PFSK-1 (cell line): ENCODE measurements around the gene GLI2.

Source experiments
- FOXP2 ChIP-seq: optimal IDR thresholded peaks from 2 replicates; pipeline ENCODE3; 2011; ENCODE audit warnings: borderline replicate concordance, control low read depth, inconsistent platforms; ENCODE audit not compliant: insufficient read depth; ENCODE audit errors: extremely low read length, extremely low read depth
- POLR2AphosphoS5 ChIP-seq: IDR thresholded peaks from 2 replicates; pipeline ENCODE4 v1.6.1; 2012; ENCODE audit warnings: low read depth, mild to moderate bottlenecking, control low read depth, low read length, moderate library complexity
- REST ChIP-seq, 2 experiments: IDR thresholded peaks; 2 replicates each; pipeline versions ENCODE4 v1.6.1 to v1.8.0; 2011 to 2012; ENCODE audit warnings: low read depth in 2 of 2, low read length in 2 of 2, control low read depth in 1 of 2, inconsistent platforms in 1 of 2, mild to moderate bottlenecking in 1 of 2, moderate library complexity in 1 of 2; ENCODE audit not compliant: insufficient read depth in 1 of 2
- SIN3A ChIP-seq: IDR thresholded peaks from 2 replicates; pipeline ENCODE4 v1.6.1; 2012; ENCODE audit warnings: mild to moderate bottlenecking, low read length, moderate library complexity, borderline replicate concordance; ENCODE audit not compliant: insufficient read depth
- TAF1 ChIP-seq: IDR thresholded peaks from 2 replicates; pipeline ENCODE4 v1.6.1; 2012; ENCODE audit warnings: low read length, control low read depth, borderline replicate concordance; ENCODE audit not compliant: insufficient read depth

GLI2 gene

DNA sequence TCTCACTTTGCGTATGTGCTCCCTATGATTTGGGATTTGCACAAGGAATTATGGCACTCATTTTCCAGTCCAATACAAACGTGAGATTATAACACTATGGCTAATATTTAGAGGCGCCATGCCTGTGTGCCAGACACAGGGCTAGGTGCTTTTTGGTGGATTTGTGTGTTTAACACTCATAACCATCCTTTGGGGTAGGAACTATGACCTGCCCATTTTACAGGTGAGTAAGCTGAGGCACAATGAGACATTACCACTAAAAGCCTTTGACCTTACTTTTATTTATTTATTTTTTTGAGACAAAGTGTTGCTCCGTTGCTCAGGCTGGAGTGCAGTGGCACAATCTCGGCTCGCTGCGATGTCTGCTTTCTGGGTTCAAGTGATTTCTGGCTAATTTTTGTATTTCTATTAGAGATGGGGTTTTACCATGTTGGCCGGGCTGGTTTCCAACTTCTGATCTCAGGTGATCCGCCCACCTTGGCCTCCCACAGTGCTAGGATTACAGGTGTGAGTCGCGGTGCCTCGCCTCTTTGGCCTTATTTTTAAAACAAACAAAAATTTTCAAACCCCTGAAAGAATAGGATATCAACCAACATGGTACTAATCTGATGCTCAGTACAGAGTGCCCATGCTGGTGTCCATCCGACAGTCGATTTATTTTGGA, 26.6 kb upstream of the GLI2 start:
- TF ChIP-seq REST (IDR thresholded peaks at IDR 0.05; ENCODE audit: insufficient read depth in 1 of 2, low read depth in 2 of 2, low read length in 2 of 2) (no peak), POLR2AphosphoS5 (no peak), FOXP2 (no peak), TAF1 (no peak), SIN3A (no peak)

DNA sequence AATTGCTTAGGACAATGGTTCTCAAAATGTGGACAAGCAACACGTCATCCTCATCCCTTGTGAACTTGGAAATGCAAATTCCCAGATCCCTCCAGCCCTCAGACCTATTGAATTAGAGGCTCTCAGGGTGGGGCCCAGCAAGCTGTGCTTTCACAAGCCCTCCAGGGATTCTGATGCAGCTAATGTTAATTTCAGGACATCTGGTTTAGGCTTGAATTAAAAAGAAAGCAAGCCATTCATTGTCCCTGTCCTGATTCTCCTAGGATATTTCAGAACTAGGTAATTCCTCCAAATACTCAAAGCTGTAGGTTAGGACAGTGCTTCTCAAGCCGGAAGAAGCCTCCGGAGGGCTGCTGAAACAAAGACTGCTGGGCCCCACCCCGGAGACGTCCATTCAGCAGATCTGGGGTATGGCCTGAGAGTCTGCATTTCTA, 26.0 kb upstream of the GLI2 start:
- TF ChIP-seq POLR2AphosphoS5 (no peak), TAF1 (no peak), FOXP2 (no peak), REST (IDR thresholded peaks at IDR 0.05; ENCODE audit: insufficient read depth in 1 of 2, low read depth in 2 of 2, low read length in 2 of 2) (no peak), SIN3A (no peak)

DNA sequence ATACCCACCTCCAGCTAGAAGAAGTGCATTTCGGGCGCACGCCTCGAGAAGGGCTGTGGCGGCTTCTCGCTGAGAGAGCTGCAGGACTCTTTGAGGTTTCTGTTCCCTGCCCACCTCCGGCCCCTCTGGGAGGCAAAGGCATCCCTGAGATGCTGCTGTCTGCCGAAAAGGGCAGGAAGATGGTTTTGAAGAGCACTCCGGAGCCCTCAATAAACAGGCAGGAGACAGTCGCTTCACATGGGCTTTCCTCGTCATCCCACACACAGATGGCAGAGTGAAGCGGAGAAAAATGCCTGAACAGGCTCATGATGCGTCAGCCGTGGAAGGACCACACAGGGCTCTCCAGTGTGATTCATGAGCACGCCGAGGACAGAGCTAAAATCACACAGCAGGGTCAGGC, 25.4 kb upstream of the GLI2 start:
- TF ChIP-seq POLR2AphosphoS5 (no peak), FOXP2 (no peak), TAF1 (no peak), SIN3A (no peak), REST (IDR thresholded peaks at IDR 0.05; ENCODE audit: insufficient read depth in 1 of 2, low read depth in 2 of 2, low read length in 2 of 2) (no peak)

DNA sequence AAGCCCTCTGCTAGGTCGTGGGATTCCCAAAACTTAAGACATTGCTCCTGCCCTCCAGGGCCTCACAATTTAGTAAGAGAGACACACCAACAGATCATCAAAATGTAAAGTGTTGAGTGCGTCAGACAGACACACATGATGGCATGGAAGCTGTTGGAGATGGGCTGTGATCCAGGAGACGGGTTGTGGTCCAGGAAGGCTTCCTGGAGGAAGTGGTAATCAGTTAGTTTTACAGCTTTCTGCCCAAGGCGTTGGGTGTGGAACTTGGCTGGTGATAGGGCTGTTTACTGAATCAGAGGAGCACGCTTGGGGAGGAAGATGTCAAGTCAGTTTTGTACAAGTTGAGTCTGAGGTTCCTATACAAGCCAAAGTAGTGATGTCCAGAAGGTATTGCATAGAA, 24.0 kb upstream of the GLI2 start:
- TF ChIP-seq SIN3A: no peak
- TF ChIP-seq FOXP2: no peak
- TF ChIP-seq POLR2AphosphoS5: no peak
- no peak for TF ChIP-seq TAF1
- no peak for TF ChIP-seq REST (IDR thresholded peaks at IDR 0.05; ENCODE audit: insufficient read depth in 1 of 2, low read depth in 2 of 2, low read length in 2 of 2)

DNA sequence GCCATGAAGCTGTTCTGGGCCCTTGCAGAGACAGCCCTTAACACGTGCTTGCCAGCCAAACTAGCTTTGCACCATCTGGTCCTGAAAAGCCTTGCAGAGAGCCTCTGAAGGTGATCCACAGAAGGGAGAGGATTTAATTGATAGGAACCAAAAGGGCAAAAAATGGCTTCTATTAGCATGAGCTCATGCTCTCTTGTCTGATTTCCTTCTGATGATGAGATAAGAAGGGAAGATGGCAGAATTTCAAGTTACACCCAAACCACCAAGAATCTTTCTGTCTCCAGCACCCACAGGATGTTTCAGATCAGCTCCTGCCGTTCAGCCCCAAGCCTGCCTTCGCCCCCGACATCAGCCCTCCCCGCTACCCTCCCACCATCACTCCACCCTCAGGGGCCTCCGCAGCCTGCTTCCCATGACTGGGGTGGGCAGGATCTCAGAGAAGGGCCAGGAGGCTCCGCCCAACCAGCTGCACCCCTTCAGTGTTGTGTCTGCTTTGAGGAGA, 23.4 kb upstream of the GLI2 start:
- no peak for TF ChIP-seq POLR2AphosphoS5
- no peak for TF ChIP-seq TAF1
- TF ChIP-seq SIN3A: no peak
- no peak for TF ChIP-seq FOXP2
- TF ChIP-seq REST (IDR thresholded peaks at IDR 0.05; ENCODE audit: insufficient read depth in 1 of 2, low read depth in 2 of 2, low read length in 2 of 2): no peak
